Neural crest cell (in vitro differentiated cells): ENCODE data around the gene TLCD1. TPM values are rescaled to one million over a fixed set of nuclear protein-coding genes. Genes with fewer than 3 reads are reported as not detected.

Experiments
- DNase-seq: peaks from one replicate; pipeline ENCODE4 v3.0.0; 2021; ENCODE audit warnings: low read depth, mixed read lengths, low spot score
- H3K27ac Mint-ChIP-seq: one replicate; pipeline ENCODE4 v1.8.0; 2021; ENCODE audit warnings: mild to moderate bottlenecking, mixed read lengths; ENCODE audit not compliant: unreplicated experiment
- H3K27me3 Mint-ChIP-seq: 2 replicates; pipeline ENCODE4 v1.8.0; 2021; ENCODE audit warnings: low read depth, mild to moderate bottlenecking, mixed read lengths
- H3K36me3 Mint-ChIP-seq: 2 replicates; pipeline ENCODE4 v1.8.0; 2021; ENCODE audit warnings: low read depth, mild to moderate bottlenecking, mixed read lengths
- H3K4me1 Mint-ChIP-seq: 2 replicates; pipeline ENCODE4 v1.8.0; 2021; ENCODE audit warnings: mixed read lengths
- H3K4me3 Mint-ChIP-seq: one replicate; pipeline ENCODE4 v1.8.0; 2021; ENCODE audit warnings: mild to moderate bottlenecking, mixed read lengths
- H3K9me3 Mint-ChIP-seq: 2 replicates; pipeline ENCODE4 v1.8.0; 2021; ENCODE audit warnings: mixed read lengths
- total RNA-seq: library from RNA; stranded (reverse); gene quantifications from 2 replicates; pipeline ENCODE4 v1.2.1, GENCODE V29; 2021
- TF ChIP-seq, protein P1 (sequence below): fragments of 200-600 bp; sonication (generic); conservative IDR thresholded peaks from 2 replicates; pipeline ENCODE4 v1.5.0; 2021; ENCODE audit warnings: antibody characterized with exemption, mild to moderate bottlenecking

The TLCD1 gene
- total RNA-seq, 1 donor from 2014 or later: 6.1 TPM

- Mint-ChIP-seq H3K36me3 (peaks cover 28% of the 10 kb centered on the region), H3K4me1 (peaks cover 10% of the 10 kb centered on the region), H3K9me3 (no peaks in the 10 kb centered on the region), H3K4me3 (no peak overlapping the region), H3K27me3 (no peaks in the 10 kb centered on the region), H3K27ac (peak overlapping the region; percentile 44)
- DNase-seq: no peak
- TF ChIP-seq, protein P1, sequence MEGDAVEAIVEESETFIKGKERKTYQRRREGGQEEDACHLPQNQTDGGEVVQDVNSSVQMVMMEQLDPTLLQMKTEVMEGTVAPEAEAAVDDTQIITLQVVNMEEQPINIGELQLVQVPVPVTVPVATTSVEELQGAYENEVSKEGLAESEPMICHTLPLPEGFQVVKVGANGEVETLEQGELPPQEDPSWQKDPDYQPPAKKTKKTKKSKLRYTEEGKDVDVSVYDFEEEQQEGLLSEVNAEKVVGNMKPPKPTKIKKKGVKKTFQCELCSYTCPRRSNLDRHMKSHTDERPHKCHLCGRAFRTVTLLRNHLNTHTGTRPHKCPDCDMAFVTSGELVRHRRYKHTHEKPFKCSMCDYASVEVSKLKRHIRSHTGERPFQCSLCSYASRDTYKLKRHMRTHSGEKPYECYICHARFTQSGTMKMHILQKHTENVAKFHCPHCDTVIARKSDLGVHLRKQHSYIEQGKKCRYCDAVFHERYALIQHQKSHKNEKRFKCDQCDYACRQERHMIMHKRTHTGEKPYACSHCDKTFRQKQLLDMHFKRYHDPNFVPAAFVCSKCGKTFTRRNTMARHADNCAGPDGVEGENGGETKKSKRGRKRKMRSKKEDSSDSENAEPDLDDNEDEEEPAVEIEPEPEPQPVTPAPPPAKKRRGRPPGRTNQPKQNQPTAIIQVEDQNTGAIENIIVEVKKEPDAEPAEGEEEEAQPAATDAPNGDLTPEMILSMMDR: no peak
Observed at GRCh38 chr17:28693869-28694268, 32.2 kb downstream of the TLCD1 start.

DNA sequence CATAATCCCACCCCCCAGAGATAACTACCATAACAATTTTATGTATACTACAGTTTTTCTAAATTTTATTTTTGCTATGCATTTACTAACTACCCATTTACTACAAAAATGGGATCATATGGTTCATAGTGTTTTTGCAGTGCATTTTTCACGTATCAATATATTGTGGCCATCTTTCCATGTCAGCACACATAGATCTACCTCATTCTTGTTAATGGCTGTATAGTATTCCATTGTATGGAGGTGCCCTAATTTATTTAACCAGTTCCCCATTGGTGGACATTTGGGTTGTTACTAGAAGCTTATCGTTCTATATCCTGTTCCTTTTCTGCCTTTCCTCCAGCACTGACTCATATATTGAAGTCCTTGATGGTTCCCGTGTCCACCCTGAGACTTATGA is 37.0 kb downstream of the TLCD1 start:
- Mint-ChIP-seq H3K36me3 (peaks cover 40% of the 10 kb centered on the region), H3K27me3 (no peaks in the 10 kb centered on the region), H3K4me3 (no peak overlapping the region), H3K4me1 (peaks cover 6% of the 10 kb centered on the region), H3K27ac (no peak overlapping the region), H3K9me3 (no peaks in the 10 kb centered on the region)
- DNase-seq: no peak
- TF ChIP-seq, protein P1: no peak

DNA sequence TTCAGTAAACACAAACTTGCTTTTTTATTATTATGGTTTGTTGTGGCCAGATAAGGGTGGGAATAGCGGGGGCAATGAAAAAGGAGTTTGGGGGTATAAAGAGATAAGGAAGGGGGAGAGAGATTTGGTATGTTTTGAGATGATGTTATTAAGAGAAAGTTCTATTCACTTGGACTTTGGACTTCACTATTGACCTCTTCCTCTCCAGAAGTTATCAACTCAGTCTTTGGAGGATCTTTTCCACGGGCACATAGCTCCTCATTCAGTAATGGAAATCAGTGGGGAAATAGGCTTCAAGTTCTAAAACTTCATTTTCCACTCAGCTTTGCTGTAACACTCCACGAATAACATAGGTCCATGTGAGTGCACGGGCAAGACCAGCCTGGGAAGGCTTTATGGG is 37.6 kb downstream of the TLCD1 start:
- TF ChIP-seq, protein P1: no peak
- peaks cover under 1% of the 10 kb centered on the region for H3K4me1 Mint-ChIP-seq
- no peak overlapping the region for H3K4me3 Mint-ChIP-seq
- no peaks in the 10 kb centered on the region for H3K27me3 Mint-ChIP-seq
- peaks cover 37% of the 10 kb centered on the region for H3K36me3 Mint-ChIP-seq
- H3K9me3 Mint-ChIP-seq: no peaks in the 10 kb centered on the region
- no peak overlapping the region for H3K27ac Mint-ChIP-seq
- DNase-seq: no peak

- Mint-ChIP-seq H3K4me3 (no peak overlapping the region), H3K27me3 (no peaks in the 10 kb centered on the region), H3K36me3 (peaks cover 43% of the 10 kb centered on the region), H3K4me1 (no peaks in the 10 kb centered on the region), H3K27ac (no peak overlapping the region), H3K9me3 (no peaks in the 10 kb centered on the region)
- TF ChIP-seq, protein P1: no peak
- no peak for DNase-seq
Observed at GRCh38 chr17:28686296-28686695, 39.7 kb downstream of the TLCD1 start.

- no peak for DNase-seq
Observed at GRCh38 chr17:28685366-28685765, 40.7 kb downstream of the TLCD1 start.

More at GRCh38 chr17:28685366-28685765, 40.7 kb downstream of the TLCD1 start:
- TF ChIP-seq, protein P1: no peak
- Mint-ChIP-seq H3K27me3 (no peaks in the 10 kb centered on the region), H3K4me1 (no peaks in the 10 kb centered on the region), H3K27ac (no peak overlapping the region), H3K36me3 (peaks cover 38% of the 10 kb centered on the region), H3K4me3 (no peak overlapping the region), H3K9me3 (no peaks in the 10 kb centered on the region)
